CD14-positive monocyte (primary cell): Measurements from ENCODE around the gene ABHD16A. TPM values are rescaled to one million over a fixed set of nuclear protein-coding genes. Genes with fewer than 3 reads are reported as not detected.

Experiments used
- DNase-seq, 3 donors: peaks; one replicate each; pipeline ENCODE4 v3.0.0-alpha.2; 2011 to 2022
- H2AFZ ChIP-seq: 2 replicates; pipeline ENCODE4 v1.6.0; 2012; ENCODE audit warnings: mild to moderate bottlenecking, low read depth, low read length, inconsistent platforms; ENCODE audit not compliant: insufficient read depth, poor library complexity, severe bottlenecking
- H3K27ac ChIP-seq, 2 donors: 1 replicate in 1 of 2; 2 replicates in 1 of 2; pipeline ENCODE4 v1.5.1; 2012 to 2013; ENCODE audit warnings: low read length in 2 of 2, control low read depth in 1 of 2, inconsistent platforms in 1 of 2, low read depth in 1 of 2, mild to moderate bottlenecking in 1 of 2
- H3K27me3 ChIP-seq, 2 donors: one replicate each; pipeline versions ENCODE4 v1.6.0 to v1.6.1; 2011 to 2013; ENCODE audit warnings: low read length in 2 of 2; ENCODE audit not compliant: control insufficient read depth in 2 of 2, insufficient read depth in 2 of 2
- H3K36me3 ChIP-seq, 2 donors: replicated peaks in 1 of 2; 1 replicate in 1 of 2; 2 replicates in 1 of 2; pipeline versions ENCODE4 v1.5.1 to v1.6.1; 2012 to 2013; ENCODE audit warnings: low read length in 2 of 2, control low read depth in 1 of 2, inconsistent platforms in 1 of 2, mild to moderate bottlenecking in 1 of 2; ENCODE audit not compliant: insufficient read depth in 2 of 2, control insufficient read depth in 1 of 2
- H3K4me1 ChIP-seq, 2 donors: 1 replicate in 1 of 2; 2 replicates in 1 of 2; pipeline versions ENCODE4 v1.5.1 to v1.6.1; 2012 to 2013; ENCODE audit warnings: low read length in 2 of 2, control low read depth in 1 of 2, inconsistent platforms in 1 of 2, mild to moderate bottlenecking in 1 of 2, moderate library complexity in 1 of 2; ENCODE audit not compliant: insufficient read depth in 2 of 2, control insufficient read depth in 1 of 2
- H3K4me2 ChIP-seq: replicated peaks from 2 replicates; pipeline ENCODE3; 2012; ENCODE audit warnings: low read length, moderate library complexity, mild to moderate bottlenecking; ENCODE audit not compliant: poor library complexity, severe bottlenecking; ENCODE audit errors: extremely low read depth
- H3K4me3 ChIP-seq, 3 experiments: fragments of 200-600 bp in 1 of 3; sonication (generic) in 1 of 3; replicated peaks in 1 of 3; 1 replicate in 2 of 3; 2 replicates in 1 of 3; pipeline ENCODE4 v1.5.1; 2011 to 2013; ENCODE audit warnings: low read length in 3 of 3, mild to moderate bottlenecking in 3 of 3, control low read depth in 2 of 3, low read depth in 2 of 3, inconsistent platforms in 1 of 3, moderate library complexity in 1 of 3
- H3K79me2 ChIP-seq: 2 replicates; pipeline ENCODE4 v1.6.0; 2012; ENCODE audit warnings: mild to moderate bottlenecking, control low read depth, inconsistent platforms, low read length, moderate library complexity; ENCODE audit not compliant: insufficient read depth
- H3K9ac ChIP-seq: 2 replicates; pipeline ENCODE4 v1.6.0; 2017; ENCODE audit warnings: low read length, mild to moderate bottlenecking; ENCODE audit not compliant: insufficient read depth, poor library complexity, severe bottlenecking
- H3K9me3 ChIP-seq, 2 donors: replicated peaks in 1 of 2; 1 replicate in 1 of 2; 2 replicates in 1 of 2; pipeline versions ENCODE4 v1.5.1 to v1.6.1; 2012 to 2013; ENCODE audit warnings: low read length in 2 of 2, control low read depth in 1 of 2; ENCODE audit not compliant: control insufficient read depth in 1 of 2, insufficient read depth in 1 of 2
- H4K20me1 ChIP-seq: 2 replicates; pipeline ENCODE4 v1.6.0; 2012; ENCODE audit warnings: mild to moderate bottlenecking, low read length, control low read depth, moderate library complexity; ENCODE audit not compliant: insufficient read depth
- H3K27ac Mint-ChIP-seq, 7 donors: one replicate each; pipeline ENCODE4 v1.8.0; 2020; ENCODE audit warnings: mild to moderate bottlenecking in 7 of 7, mixed read lengths in 7 of 7, moderate library complexity in 6 of 7, inconsistent platforms in 2 of 7
- H3K27me3 Mint-ChIP-seq, 3 donors: one replicate each; pipeline ENCODE4 v1.8.0; 2021 to 2022; ENCODE audit warnings: low read depth in 3 of 3, mild to moderate bottlenecking in 3 of 3, mixed read lengths in 3 of 3, moderate library complexity in 3 of 3, inconsistent platforms in 1 of 3
- H3K36me3 Mint-ChIP-seq, 2 donors: one replicate each; pipeline ENCODE4 v1.8.0; 2020; ENCODE audit warnings: mixed read lengths in 2 of 2, inconsistent platforms in 1 of 2, mild to moderate bottlenecking in 1 of 2
- H3K4me1 Mint-ChIP-seq: one replicate; pipeline ENCODE4 v1.8.0; 2020; ENCODE audit warnings: mild to moderate bottlenecking, mixed read lengths
- H3K4me3 Mint-ChIP-seq, 2 donors: one replicate each; pipeline ENCODE4 v1.8.0; 2020; ENCODE audit warnings: mild to moderate bottlenecking in 2 of 2, mixed read lengths in 2 of 2, moderate library complexity in 1 of 2
- H3K9me3 Mint-ChIP-seq, 7 donors: one replicate each; pipeline ENCODE4 v1.8.0; 2020 to 2022; ENCODE audit warnings: mixed read lengths in 7 of 7, mild to moderate bottlenecking in 6 of 7, moderate library complexity in 6 of 7, inconsistent platforms in 2 of 7
- WGBS: methylation state at CpG from one replicate; pipeline ENCODE4 v1.1.5; 2013; ENCODE audit warnings: missing lambda C conversion rate; ENCODE audit not compliant: insufficient coverage; 5-methylcytosine and 5-hydroxymethylcytosine counted together
- intact Hi-C, 2 donors: fragments of 100-400 bp; cut with micrococcal nuclease; formaldehyde crosslinking; loops; one replicate each; pipeline versions ENCODE4 v1.15.0 to v1.15.1; 2023
- polyA plus RNA-seq, 3 donors: library from polyadenylated mRNA; depleted of rRNA in 1 of 3; unstranded in 2 of 3; stranded (reverse) in 1 of 3; fragments of 300-500 nt in 2 of 3; fragments of >200 nt in 1 of 3; fragmentation: Illumina TruSeq in 2 of 3; gene quantifications; 1 replicate in 2 of 3; 2 replicates in 1 of 3; pipeline ENCODE4 v1.2.3, GENCODE V29; 2012 to 2021
- TF ChIP-seq, protein P1 (sequence below): fragments of 200-600 bp; IDR thresholded peaks from one replicate; pipeline ENCODE4 v1.8.0; 2022; ENCODE audit warnings: antibody characterized with exemption, mild to moderate bottlenecking

The ABHD16A gene
- polyA plus RNA-seq, 3 donors: 53.0 to 122 (median 56.0) TPM

DNA sequence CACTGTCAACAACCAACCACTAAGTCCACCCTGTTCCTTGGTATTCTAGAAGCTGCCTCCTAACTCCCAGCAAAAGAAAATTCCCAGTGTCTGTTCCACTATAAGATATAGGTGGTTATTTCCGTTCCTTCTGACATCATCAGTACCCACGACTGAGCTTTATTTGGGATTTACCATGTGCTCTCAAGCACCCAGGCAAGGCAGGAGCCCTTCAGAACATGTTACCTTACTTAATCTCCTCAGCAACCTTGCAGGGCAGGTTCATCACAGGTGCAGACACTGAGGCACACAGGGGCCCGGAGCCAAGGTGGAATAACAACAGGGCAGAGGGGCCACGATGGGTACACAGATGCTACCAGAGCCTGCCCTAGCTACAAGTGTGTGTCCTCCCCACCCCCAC, 10.8 kb downstream of the ABHD16A start:
- no peak for DNase-seq
- Mint-ChIP-seq H3K4me3 (no peak overlapping the region), H3K36me3 (peaks cover 82 to 94% of the 10 kb centered on the region in 2 donors), H3K9me3 (no peaks in the 10 kb centered on the region), H3K27me3 (peaks cover 0 to 3% (median 1%) of the 10 kb centered on the region in 3 donors), H3K4me1 (peaks cover 15% of the 10 kb centered on the region), H3K27ac (peak overlapping the region in 1 of 7 donors; percentile 63)
- Histone ChIP-seq H3K4me1 (peaks cover 9 to 10% of the 10 kb centered on the region in 2 donors), H2AFZ (no peak overlapping the region), H3K27me3 (no peaks in the 10 kb centered on the region), H3K9ac (no peak overlapping the region), H3K4me2 (no peak overlapping the region), H3K36me3 (peaks cover 85 to 98% of the 10 kb centered on the region in 2 donors), H3K9me3 (no peaks in the 10 kb centered on the region), H4K20me1 (peaks cover 29% of the 10 kb centered on the region), H3K79me2 (peaks cover 8% of the 10 kb centered on the region), H3K4me3 (no peak overlapping the region), H3K27ac (no peak overlapping the region)
- TF ChIP-seq, protein P1, sequence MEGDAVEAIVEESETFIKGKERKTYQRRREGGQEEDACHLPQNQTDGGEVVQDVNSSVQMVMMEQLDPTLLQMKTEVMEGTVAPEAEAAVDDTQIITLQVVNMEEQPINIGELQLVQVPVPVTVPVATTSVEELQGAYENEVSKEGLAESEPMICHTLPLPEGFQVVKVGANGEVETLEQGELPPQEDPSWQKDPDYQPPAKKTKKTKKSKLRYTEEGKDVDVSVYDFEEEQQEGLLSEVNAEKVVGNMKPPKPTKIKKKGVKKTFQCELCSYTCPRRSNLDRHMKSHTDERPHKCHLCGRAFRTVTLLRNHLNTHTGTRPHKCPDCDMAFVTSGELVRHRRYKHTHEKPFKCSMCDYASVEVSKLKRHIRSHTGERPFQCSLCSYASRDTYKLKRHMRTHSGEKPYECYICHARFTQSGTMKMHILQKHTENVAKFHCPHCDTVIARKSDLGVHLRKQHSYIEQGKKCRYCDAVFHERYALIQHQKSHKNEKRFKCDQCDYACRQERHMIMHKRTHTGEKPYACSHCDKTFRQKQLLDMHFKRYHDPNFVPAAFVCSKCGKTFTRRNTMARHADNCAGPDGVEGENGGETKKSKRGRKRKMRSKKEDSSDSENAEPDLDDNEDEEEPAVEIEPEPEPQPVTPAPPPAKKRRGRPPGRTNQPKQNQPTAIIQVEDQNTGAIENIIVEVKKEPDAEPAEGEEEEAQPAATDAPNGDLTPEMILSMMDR: no peak
- intact Hi-C loops: no loop called here
- 90% methylated on average over 2 of the region's 4 CpGs for WGBS

DNA sequence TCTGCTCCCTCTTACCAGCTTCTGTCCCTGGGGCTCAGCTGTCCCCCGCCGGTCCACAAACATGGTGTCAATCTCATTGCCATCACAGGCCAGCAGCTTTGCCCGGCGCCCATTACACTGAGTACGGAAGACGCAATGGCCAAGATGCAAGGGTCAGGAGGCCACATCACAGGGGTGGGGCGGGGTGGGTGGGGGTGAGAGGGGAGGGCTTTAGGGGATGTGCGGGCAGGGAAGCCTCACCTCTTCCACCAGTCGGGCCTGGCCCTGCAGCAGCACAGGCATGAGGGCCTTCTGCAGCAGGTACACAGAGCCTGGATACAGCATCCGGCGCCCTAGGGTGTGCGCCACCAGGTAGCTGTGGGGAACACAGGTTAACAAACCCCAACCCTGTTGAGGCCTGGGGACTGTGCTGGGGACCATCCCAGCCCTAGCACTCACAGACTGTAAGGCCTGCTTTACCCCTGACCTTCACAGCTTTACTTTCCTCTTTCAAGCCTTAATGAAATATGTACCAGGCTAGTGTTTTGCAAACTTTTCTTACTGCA, 11.5 kb downstream of the ABHD16A start:
- peaks cover 82 to 94% of the 10 kb centered on the region in 2 donors for H3K36me3 Mint-ChIP-seq
- Histone ChIP-seq H3K36me3 (peaks cover 89 to 98% of the 10 kb centered on the region in 2 donors), H3K4me1 (peaks cover 9 to 10% of the 10 kb centered on the region in 2 donors), H2AFZ (no peak overlapping the region), H3K79me2 (peaks cover 7% of the 10 kb centered on the region), H3K4me3 (no peak overlapping the region), H3K27me3 (no peaks in the 10 kb centered on the region), H3K27ac (no peak overlapping the region), H4K20me1 (peaks cover 26% of the 10 kb centered on the region), H3K9ac (no peak overlapping the region), H3K9me3 (no peaks in the 10 kb centered on the region), H3K4me2 (no peak overlapping the region)
- no peak for DNase-seq
- H3K27me3 Mint-ChIP-seq: peaks cover 0 to 5% (median 1%) of the 10 kb centered on the region in 3 donors
- H3K27ac Mint-ChIP-seq: peak overlapping the region in 2 of 7 donors; percentile 46 to 63
- H3K4me1 Mint-ChIP-seq: peaks cover 14% of the 10 kb centered on the region
- H3K9me3 Mint-ChIP-seq: no peaks in the 10 kb centered on the region
- no peak overlapping the region for H3K4me3 Mint-ChIP-seq
- TF ChIP-seq, protein P1: no peak
- 97% methylated on average over 5 of the region's 12 CpGs for WGBS
- intact Hi-C loops: no loop called here
